ENCODE measurements around the gene NHS. TPM values are rescaled to one million over a fixed set of nuclear protein-coding genes. Genes with fewer than 3 reads are reported as not detected.
"Not testable (repeated sequence)": the region's sequence is repeated elsewhere in the genome, so short reads cannot be mapped to it uniquely, and the experiment has no call there.

Gene NHS
- total RNA-seq, 1 donor from 2014 or later = 3.3 TPM

DNA sequence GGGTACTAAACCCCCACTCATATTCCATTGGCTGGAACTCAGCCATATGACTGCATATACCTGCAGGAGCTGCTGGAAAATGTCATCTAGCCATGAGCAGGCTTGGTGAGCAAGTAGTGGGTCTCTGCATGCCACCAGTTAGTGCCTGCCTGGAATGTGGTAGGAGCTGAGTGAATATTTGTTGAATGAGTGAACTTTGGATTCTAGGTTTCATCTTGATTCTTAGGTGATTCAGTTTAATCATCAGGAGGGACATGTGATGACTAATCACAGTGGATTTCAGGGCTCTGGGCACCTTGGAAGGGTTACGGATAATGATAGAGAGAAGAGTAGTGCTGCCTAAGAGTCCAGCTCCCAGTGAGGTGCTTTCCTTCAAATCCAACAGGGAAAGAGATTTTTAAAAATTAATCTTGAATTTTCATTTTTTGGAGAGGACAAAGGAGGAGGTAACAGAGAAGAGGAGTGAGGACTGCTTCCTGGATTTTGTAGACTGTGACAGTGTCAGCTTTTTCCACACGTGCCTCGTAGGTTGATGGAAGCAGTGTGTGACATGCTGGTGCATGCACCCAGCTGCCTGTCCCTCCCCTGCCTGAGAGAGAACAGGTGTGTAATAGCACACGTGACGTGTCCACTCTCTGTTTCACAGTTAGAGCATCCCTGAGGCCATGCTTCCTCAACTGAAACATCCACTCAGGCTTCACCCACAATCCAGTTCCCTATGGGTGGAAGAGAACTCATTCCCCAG is 30.4 kb downstream of the NHS start:
- DNase-seq = no peak

DNA sequence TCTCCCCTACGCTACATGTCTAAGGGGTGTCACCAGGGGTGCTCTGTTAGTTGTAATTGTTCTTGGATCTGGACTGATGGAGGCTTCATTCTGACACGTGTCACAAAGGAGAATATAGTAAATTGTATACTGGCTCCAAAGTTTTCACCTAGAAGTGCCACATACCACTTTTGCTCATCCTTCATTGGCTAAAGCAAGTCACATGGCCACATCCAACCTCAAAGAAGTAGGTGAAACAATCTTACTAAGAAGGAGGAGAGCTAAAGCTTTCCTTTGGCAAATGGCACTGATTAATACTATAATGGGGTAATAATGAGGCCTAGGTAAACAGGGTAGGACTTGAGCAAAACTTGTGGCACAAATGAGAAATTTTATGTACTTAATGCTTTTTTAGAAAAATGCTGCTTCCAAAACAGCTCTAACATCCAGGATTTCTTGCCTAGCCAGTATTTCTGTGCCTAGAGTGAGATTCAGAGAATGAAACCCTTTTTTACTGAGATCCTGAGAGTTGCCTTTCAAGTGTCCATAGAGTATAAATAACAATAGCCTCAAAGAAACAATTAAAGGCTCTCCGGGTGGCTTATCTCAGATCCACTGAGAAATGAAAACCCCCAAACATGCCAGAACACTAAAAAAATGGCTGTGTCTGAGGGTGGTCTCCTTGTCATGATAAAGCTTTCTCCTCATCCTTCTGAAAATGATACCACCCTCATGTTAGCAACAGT is 34.7 kb downstream of the NHS start:
- DNase-seq = no peak

DNA sequence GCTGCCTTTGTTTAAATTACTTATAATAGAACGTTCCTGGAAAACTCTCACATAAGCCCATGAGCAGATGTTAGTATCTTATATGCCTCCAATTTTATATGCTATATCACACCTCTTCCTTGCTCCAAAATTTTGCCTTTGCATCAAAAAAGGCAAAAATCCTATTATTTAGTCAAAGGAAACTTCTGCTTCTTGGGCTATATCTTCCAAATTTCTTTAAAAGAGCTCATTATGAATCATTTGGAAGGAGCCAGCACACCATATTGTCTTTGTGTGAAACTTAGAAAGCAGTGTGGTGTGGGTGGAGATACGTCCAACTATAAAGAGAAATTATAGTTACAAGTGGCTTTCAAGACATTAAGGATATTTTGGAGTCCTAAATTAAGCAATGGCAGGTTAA is 35.7 kb downstream of the NHS start:
- DNase-seq = no peak

DNA sequence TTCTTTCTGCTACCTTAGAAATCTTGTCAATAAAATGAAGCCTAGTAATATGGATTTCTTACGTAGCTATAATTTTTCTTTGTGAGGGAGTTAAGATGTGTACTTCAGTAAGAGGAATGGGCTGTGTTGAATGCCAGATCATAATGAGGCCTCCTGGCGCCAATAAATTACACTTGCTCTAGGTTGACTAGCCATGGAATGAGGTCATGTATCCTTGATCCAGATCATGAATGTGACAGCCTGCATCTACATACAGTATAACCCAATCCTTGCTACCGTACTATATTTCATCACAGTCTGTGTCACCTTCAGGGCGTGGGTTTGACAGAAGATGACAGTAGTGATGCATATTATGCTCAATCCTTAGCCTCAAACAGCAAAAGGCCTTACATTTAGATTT is 36.2 kb downstream of the NHS start:
- DNase-seq = no peak

DNA sequence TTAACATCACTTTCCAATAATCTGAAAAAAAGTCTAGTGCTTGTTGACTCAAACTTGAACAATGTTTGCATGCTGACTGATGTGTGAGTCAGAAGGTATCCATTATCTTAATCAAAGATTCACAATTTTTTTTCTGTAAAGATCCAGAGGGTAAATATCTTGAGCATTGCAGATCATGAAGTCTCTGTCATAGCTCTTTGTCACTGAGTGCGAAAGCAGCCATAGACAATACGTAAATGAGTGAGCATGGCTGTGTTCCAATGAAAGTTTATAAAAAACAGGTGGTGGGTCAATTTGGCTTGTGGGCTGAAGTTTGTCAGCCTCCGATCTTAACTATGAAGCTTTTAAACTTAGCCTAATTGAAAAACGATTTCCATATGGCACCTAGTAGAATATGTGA is 37.7 kb downstream of the NHS start:
- DNase-seq = no peak

DNA sequence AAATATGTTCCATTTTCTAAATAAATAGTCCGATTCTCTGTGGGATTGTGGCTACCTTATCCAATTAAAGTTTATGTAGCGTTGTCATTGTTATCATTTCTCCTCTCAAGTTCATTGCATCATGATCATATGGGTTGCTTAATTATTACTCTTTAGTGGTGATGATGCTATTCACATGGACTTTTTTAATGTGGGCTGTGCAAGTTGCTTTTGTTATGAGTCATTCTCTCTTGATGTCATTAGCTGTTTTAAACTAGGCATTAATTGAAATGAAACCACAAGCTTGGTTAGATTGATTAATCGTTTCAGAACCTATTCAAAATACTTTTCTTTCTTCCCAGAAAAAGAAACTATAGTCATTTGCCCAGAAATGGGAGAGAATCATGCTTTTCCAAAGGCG is 38.2 kb downstream of the NHS start:
- DNase-seq = no peak

DNA sequence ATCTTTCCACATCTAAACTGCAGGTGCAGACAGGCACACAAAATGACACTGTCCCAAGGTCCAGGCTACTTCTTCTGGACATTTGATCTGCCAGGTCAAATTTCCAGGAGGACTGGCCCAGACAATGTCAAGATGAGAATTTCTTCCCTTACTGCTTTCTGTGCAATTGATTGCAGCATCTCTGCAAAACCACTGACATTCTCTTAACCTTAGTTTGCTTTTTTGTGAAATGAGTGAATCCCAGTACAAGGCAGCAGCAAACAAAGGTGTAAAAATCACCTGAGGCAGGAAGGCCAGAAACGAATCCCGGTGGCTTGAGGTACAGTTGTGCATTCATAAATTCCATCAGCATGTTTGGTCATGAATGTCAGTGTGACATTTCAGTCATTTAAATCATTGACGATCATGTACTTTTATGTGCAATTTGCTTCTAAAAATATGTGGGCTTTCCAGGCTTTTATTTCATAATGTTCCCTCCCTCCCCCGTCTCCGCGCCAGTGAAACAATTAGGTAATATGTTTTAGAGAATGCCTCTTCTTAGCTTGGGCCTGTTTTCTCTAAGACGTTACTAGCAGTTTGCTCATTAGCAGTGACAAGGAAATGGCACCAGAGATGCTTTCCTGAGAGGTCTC is 39.1 kb downstream of the NHS start:
- DNase-seq = no peak

DNA sequence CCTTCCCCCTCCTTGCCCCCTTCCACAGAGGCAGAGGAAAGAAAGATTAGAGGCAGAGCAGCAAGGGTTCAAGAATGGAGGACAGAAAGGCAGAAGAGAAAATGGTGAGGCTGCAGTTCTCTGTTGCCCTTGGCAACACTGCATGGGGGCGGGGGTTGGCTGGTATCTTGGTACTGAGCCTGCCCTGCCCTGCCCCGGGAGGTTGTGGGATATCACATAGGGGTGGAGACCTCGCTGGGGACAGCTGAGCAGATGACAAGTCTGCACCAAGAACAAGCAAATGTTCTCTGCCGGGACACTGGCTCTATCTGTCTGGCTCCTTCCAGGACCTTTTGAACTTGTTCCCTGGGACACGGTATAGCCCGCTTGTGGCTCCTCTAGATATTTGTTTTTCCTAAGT is 39.8 kb downstream of the NHS start:
- DNase-seq = no peak

DNA sequence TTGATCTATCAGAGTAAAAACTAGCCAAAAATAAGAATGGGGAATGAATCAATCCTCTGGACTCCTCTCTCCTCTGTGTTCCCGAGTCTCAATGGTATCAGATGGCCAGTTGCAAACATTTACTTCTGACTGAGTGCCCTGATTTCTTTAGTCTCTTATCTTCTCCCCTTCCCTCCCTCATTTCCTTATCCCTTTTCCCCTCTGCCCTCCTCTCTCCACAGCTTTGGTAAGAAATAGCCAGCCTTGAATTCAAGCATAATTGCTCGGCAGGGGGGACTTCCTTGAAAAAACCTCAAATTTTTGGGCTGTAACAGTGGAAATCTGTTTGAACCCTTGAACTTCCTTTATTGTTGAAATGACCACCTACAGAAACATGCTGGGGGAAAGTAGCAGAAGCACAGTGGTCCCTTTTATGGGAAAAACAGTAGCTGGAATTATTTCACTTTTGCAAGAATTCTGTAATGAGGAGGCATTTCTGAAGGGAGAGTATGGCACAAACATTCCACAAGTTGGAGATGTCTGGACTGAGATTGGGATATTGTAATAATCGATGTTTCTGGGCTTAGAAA is 40.3 kb downstream of the NHS start:
- no peak for DNase-seq

DNA sequence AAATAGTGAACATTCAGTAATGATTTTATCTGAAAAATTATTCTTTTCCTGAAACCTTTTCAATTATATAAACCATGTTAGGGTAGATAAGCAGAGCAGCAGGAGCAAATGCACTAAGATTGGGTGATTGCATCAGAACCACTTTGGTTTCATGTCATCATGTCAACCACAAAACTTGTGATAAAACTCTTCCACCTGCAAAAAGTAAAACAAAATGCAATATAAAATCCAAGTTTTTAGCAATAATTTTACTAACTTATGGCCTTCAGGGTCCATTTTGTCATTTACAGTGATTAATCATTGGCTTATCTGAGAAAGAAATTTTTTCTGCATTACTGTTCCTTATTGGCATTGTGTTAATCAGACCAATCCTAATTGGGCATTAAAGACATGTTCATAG is 42.4 kb downstream of the NHS start:
- no peak for DNase-seq

DNA sequence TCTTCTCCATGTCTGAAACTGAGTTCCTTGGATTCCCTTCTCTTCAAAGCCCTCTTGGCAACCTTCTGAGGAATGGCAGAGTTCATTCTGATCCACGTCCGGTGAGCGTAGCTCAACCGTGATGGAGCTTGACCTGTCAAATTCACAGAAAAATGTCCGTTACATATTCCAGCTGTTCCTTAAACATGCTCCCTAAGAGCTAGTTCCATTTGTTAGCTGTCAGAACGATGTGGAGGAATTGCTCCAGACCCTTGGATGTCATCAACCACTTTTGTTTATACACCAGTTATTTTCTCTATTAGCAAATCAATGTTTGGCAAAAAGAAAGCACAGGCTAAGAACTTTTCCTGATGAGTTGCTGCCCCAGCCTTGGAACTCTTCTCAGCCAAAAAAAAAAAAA is 50.1 kb downstream of the NHS start:
- no peak for DNase-seq

DNA sequence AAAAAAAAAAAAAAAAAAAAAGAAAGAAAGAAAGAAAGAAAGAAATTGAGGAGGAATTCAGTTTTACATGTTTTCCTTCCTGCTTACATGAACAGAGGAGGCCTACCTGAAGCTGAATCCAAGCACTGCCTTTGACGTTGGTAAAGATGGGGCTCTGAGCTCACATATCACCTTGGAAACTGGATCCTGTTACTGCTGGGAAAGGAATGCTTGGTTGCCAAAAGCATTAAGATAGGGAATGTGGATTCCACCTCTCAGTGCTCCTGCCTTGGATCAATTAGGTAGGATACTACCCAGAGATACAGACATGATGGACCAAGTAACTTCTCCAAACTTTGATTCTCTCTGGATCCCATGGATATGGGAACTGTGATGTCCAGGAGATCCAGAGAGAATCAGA is 50.6 kb downstream of the NHS start:
- no peak for DNase-seq

DNA sequence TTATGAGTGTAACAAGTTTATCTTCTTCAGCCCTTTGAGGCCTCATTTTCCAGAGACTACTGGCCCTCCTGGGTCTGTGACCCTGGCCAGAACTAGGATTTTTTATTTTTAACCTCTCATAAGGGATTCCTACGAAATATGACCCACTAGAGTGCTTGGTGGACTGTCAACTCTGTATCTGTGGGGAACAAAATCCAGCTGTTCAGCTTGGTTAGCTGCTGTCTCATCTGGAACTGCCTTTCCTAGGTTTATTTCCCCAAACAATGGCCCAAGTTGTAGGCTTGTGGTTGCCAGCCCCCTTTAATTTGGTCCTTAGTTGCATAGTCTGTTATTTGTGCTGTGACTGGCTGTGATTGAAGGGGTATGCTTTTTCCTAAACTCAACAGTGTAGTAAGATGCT is 56.2 kb downstream of the NHS start:
- no peak for DNase-seq

DNA sequence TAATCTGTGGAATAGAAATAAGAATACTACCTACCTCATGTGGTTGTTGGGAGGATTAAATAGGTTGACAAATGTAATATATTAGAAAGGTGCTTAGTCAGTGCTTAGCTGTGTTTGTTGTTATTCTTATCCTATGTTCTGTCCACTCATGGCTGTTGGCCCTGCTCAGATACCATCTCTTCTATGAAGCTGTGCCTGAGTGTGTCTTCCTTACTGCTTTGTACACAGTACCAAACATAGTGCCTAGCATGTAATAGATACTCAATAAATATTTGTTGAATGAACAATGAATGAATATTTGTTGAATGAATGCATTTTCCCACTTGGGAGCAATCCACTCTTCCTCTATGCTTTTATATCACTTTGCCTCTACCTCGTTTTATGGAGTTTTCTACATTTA is 57.2 kb downstream of the NHS start:
- no peak for DNase-seq

DNA sequence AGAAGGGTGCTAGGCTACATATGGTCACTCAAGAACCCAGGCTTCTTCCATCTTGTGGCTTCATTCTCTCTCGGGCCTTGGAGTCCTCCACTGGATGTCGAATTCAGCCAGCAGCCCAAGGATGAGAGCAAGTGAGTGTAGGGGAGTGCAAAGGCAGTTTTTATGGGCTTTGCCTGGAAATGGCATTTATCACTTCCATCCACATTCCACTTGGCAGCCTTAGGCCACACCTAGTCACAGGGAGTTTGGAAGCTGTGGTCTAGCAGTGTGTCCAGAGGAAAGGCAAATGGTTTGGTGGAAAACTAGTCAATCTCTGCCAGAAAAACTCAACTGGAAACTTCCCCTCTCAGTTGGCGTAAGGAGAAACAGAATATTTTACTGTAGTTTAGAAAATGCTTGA is 59.0 kb downstream of the NHS start:
- no peak for DNase-seq

DNA sequence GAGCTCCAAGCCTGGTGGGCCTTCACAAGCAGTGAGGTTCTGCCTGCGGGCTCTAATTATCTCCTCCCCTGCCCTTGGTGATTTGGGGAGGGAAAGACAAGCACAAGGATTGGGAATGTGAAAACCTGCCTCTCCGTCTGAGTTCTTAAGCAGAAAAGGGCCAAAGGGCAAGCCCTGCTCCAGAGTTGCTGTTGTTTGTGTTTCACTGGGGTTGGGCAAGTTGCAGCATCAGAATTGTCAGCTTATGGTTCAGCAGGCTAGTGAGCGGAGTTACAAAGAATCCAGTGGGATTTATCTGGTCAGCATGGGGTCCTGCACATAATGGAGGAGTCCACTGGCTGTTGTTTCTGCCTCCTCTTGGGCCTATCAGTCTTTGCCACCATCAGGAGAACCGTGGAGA is 60.5 kb downstream of the NHS start:
- no peak for DNase-seq

DNA sequence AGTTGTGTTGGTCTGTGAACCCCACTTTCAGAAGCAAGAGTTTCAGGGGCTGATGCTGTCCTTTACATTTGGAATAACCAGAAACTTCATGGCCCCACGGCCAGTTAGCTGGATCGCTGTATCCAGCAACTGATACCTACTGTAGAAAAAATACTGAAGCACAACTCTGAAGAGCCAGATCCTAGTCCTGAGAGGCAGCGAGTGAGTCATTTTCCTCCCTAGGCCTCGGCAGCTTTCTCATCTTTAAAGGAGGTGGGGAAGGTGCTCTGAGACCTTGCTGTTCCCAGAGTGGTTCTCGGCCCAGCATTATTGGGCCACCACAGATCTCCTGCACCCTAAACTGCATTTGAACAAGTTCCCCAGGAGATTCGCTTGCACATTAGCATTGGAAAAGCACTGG is 63.2 kb downstream of the NHS start:
- DNase-seq = no peak

DNA sequence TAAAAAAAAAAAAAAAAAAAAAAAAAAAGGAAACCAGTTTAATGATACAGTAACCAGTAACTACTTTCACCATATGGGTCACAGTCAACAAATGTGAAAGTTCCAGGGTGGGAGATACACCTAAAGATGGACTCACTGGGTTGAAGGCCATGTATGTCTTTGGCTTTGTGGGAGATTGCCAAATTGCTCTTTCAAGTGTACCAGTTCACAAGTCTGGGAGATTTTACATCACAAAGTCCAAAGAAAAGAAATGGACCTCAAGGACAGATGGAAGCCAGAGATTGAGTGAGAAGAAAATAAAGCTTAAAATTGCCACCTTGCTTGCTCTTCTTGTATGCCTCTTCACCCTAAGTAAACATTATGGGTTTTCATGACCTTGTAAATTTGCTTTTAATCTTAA is 65.3 kb downstream of the NHS start:
- no peak for DNase-seq

DNA sequence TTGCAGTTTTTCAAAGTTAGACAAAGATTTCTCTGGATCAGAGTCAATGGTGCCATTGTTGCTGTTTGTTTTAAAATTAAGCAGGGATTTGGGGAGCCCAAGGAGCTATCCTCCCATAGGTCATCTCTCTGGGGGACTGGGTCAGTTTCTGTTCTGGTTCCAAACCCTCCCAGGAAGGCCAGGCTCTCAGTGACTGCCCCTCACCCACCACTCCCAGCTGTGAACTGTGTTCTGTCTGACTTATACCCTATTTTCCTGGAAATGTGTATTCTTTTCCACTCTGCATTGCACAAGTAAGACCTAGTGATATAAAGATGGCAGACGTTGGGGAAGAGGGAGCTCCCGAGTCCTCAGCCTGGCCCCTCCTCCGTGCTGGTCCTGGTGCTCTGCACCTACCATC is 65.8 kb downstream of the NHS start:
- DNase-seq = no peak

DNA sequence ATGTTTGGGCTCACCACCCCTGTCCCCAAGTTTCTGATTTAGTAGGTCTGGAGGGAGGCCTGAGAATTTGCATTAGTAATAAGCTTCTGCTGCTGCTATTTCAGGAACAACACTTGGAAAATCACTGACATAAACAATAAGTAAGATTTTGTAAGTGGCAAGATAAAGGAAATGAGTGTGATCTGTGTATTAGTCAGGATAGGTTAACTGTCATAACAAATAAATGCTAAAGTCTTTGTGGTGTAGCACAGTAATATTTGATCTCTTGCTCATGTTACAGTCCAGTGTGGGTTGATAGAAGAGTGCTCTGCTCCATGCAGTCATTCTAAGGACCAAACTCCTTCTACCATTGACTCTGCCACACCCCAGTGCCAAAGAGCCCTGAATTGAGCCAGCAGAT is 67.0 kb downstream of the NHS start:
- no peak for DNase-seq

DNA sequence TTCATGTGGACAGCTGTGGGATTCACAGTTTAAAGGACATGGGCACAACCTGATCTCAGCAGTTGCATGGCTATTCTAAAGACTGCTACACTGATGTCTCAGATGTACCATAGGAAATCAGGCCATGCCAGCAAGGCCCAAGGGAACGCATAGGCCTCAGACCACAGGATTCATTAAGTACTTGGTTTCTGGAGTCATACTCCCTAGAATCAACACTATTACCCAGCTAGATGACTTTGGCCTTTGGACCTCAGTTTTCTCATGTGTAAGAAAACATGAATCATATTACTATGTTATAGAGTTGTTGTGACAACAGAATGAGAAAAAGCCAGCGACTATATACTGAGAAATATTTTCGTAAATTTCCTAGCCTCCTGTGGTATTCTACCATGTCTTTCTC is 67.9 kb downstream of the NHS start:
- no peak for DNase-seq

DNA sequence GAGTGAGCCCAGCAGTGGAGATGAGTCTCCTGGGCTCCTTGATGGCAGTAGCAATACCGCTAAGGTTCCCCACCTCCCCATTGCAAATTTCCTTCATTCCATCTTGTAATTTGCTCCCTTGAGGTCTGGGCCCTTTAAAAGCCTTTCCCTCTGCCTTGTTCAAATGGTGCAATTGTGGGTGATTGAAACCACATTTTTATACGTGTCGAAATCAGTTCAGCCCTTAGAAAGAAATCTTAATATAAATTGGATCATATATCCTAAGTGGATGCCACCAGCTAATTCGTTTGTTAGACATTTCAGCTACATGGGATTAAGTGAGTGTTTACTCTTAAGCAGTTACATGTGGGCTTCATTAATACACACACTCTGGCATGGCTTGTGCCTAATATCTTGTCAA is 68.6 kb downstream of the NHS start:
- DNase-seq = no peak

DNA sequence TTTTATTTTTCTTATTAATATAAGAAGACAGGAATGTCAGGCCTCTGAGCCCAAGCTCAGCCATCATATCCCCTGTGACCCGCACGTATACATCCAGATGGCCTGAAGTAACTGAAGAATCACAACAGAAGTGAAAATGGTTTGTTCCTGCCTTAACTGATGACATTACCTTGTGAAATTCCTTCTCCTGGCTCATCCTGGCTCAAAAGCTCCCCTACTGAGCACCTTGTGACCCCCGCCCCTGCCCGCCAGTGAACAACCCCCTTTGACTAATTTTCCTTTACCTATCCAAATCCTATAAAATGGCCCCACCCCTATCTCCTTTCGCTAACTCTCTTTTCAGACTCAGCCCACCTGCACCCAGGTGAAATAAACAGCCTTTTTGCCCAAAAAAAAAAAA is 71.3 kb downstream of the NHS start:
- not testable (repeated sequence) for DNase-seq

DNA sequence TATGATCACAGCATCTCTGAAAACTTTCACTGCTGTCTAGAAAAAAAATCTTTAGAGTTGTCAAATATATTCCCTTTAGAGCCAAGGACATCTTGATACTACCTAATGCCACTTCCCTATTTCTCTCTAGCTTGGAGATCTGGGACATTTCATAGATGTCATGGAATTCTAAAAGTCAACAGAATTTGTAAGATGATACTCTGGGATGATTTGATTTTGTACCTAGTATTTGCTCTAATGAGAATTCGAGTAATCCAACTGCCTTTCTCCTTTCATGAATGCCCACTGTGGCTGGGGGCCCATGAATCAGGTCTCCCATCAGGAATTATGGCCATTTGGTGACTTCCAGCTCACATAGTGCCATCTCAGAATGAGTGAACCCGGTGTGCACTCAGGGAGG is 73.2 kb downstream of the NHS start:
- no peak for DNase-seq
